K562 (cell line): Measurements from ENCODE around the gene FAAP100. TPM values are rescaled to one million over a fixed set of nuclear protein-coding genes. Genes with fewer than 3 reads are reported as not detected.

Experiments
- GTF2A2 ChIP-seq: IDR thresholded peaks from 2 replicates; pipeline ENCODE4 v1.6.1; 2016; ENCODE audit warnings: mild to moderate bottlenecking, missing genetic modification characterization, missing compliant biosample characterization
- HDAC6 ChIP-seq: IDR thresholded peaks from 2 replicates; pipeline ENCODE4 v1.6.1; 2012; ENCODE audit warnings: low read depth, mild to moderate bottlenecking, control low read depth, inconsistent platforms, low read length, moderate library complexity
- MAX ChIP-seq: sonication (generic); formaldehyde crosslinking; IDR thresholded peaks from 2 replicates; pipeline ENCODE4 v1.9.0; 2022; ENCODE audit warnings: mild to moderate bottlenecking, missing genetic modification reagents
- NEUROD1 ChIP-seq: fragments of 150-350 bp; IDR thresholded peaks from 2 replicates; pipeline ENCODE4 v1.6.1; 2014; ENCODE audit warnings: borderline replicate concordance, low read length, low read depth; ENCODE audit not compliant: partially characterized antibody
- PML ChIP-seq: IDR thresholded peaks from 2 replicates; pipeline ENCODE4 v1.6.1; 2012; ENCODE audit warnings: low read length, inconsistent platforms
- RAD21 ChIP-seq, 2 experiments: fragments of 250-450 bp in 1 of 2; fragments of 450-650 bp in 1 of 2; sonication (Bioruptor Pico) in 1 of 2; formaldehyde crosslinking in 1 of 2; IDR thresholded peaks in 1 of 2; conservative IDR thresholded peaks in 1 of 2; 2 replicates each; pipeline versions ENCODE4 v1.4.0 to v1.8.0; 2020 to 2022; ENCODE audit warnings: mild to moderate bottlenecking in 2 of 2, moderate library complexity in 1 of 2
- RCOR1 ChIP-seq, 2 experiments: IDR thresholded peaks; 2 replicates each; pipeline ENCODE4 v1.6.1; 2012; ENCODE audit warnings: low read depth in 2 of 2, low read length in 2 of 2, borderline replicate concordance in 1 of 2, improper control_type of control experiment in 1 of 2
- UBTF ChIP-seq, 2 experiments: IDR thresholded peaks; 2 replicates each; pipeline ENCODE4 v1.6.1; 2012; ENCODE audit warnings: improper control_type of control experiment in 2 of 2, low read depth in 2 of 2, low read length in 2 of 2, borderline replicate concordance in 1 of 2
- ZBTB49 ChIP-seq: sonication (generic); formaldehyde crosslinking; IDR thresholded peaks from 2 replicates; pipeline ENCODE4 v1.8.0; 2022; ENCODE audit warnings: missing genetic modification reagents, mild to moderate bottlenecking, borderline replicate concordance
- ZNF668 ChIP-seq: fragments of 250-450 bp; sonication (Bioruptor Pico); IDR thresholded peaks from 2 replicates; pipeline ENCODE4 v1.8.0; 2022; ENCODE audit warnings: mild to moderate bottlenecking, inconsistent platforms
- polyA plus RNA-seq, 8 experiments: library from polyadenylated mRNA; depleted of rRNA in 4 of 8; stranded (reverse) in 5 of 8; unstranded in 3 of 8; fragments of >200 nt; fragmentation: Nextera tagmentation in 2 of 8; fragmentation: Illumina TruSeq in 1 of 8; extraction: Ambion mirVana in 2 of 8; extraction: Trizol in 1 of 8; gene quantifications; 2 replicates each; pipeline versions ENCODE4 v1.2.1 to v1.2.3, GENCODE V29; 2011 to 2014; ENCODE audit warnings: inconsistent platforms in 1 of 8, missing spikeins in 1 of 8
- total RNA-seq, 7 experiments: library from RNA; depleted of rRNA in 6 of 7; stranded (reverse); fragments of >200 nt in 6 of 7; fragmentation: Illumina TruSeq in 2 of 7; extraction: Trizol in 2 of 7; gene quantifications; 2 replicates each; pipeline versions ENCODE4 v1.2.1 to v1.2.3, GENCODE V29; 2011 to 2021; ENCODE audit warnings: low replicate concordance in 1 of 7
- TF ChIP-seq, protein P1 (sequence below): fragments of 450-650 bp; IDR thresholded peaks from 2 replicates; pipeline ENCODE4 v1.6.1; 2016; ENCODE audit warnings: mild to moderate bottlenecking, moderate library complexity

The FAAP100 gene
- total and polyA plus RNA-seq, 9 of the 15 experiments (the other 6 are each of a cell fraction or from before 2014, with no cell fraction given): 0.31 to 51.2 (median 12.6) TPM

DNA sequence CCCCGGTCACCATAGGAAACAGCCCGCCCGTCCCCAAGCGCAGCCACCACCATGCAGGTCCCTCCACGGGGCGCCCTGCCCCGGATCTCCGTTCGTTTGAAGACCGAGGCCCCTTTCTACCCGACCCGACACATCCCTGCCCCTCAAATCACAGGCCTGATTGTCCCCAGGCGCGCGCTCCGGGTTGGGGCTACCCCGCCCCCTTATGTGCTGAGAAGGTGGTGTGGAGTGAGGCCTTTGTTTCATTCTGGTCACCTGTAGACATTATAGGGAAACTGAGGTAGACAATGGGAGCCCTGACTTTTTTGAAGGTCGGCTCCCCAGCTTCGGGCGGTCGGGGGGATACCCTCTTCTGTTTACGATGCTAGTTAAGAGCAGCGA, 38.8 kb downstream of the FAAP100 start (continued):
- TF ChIP-seq, protein P1, sequence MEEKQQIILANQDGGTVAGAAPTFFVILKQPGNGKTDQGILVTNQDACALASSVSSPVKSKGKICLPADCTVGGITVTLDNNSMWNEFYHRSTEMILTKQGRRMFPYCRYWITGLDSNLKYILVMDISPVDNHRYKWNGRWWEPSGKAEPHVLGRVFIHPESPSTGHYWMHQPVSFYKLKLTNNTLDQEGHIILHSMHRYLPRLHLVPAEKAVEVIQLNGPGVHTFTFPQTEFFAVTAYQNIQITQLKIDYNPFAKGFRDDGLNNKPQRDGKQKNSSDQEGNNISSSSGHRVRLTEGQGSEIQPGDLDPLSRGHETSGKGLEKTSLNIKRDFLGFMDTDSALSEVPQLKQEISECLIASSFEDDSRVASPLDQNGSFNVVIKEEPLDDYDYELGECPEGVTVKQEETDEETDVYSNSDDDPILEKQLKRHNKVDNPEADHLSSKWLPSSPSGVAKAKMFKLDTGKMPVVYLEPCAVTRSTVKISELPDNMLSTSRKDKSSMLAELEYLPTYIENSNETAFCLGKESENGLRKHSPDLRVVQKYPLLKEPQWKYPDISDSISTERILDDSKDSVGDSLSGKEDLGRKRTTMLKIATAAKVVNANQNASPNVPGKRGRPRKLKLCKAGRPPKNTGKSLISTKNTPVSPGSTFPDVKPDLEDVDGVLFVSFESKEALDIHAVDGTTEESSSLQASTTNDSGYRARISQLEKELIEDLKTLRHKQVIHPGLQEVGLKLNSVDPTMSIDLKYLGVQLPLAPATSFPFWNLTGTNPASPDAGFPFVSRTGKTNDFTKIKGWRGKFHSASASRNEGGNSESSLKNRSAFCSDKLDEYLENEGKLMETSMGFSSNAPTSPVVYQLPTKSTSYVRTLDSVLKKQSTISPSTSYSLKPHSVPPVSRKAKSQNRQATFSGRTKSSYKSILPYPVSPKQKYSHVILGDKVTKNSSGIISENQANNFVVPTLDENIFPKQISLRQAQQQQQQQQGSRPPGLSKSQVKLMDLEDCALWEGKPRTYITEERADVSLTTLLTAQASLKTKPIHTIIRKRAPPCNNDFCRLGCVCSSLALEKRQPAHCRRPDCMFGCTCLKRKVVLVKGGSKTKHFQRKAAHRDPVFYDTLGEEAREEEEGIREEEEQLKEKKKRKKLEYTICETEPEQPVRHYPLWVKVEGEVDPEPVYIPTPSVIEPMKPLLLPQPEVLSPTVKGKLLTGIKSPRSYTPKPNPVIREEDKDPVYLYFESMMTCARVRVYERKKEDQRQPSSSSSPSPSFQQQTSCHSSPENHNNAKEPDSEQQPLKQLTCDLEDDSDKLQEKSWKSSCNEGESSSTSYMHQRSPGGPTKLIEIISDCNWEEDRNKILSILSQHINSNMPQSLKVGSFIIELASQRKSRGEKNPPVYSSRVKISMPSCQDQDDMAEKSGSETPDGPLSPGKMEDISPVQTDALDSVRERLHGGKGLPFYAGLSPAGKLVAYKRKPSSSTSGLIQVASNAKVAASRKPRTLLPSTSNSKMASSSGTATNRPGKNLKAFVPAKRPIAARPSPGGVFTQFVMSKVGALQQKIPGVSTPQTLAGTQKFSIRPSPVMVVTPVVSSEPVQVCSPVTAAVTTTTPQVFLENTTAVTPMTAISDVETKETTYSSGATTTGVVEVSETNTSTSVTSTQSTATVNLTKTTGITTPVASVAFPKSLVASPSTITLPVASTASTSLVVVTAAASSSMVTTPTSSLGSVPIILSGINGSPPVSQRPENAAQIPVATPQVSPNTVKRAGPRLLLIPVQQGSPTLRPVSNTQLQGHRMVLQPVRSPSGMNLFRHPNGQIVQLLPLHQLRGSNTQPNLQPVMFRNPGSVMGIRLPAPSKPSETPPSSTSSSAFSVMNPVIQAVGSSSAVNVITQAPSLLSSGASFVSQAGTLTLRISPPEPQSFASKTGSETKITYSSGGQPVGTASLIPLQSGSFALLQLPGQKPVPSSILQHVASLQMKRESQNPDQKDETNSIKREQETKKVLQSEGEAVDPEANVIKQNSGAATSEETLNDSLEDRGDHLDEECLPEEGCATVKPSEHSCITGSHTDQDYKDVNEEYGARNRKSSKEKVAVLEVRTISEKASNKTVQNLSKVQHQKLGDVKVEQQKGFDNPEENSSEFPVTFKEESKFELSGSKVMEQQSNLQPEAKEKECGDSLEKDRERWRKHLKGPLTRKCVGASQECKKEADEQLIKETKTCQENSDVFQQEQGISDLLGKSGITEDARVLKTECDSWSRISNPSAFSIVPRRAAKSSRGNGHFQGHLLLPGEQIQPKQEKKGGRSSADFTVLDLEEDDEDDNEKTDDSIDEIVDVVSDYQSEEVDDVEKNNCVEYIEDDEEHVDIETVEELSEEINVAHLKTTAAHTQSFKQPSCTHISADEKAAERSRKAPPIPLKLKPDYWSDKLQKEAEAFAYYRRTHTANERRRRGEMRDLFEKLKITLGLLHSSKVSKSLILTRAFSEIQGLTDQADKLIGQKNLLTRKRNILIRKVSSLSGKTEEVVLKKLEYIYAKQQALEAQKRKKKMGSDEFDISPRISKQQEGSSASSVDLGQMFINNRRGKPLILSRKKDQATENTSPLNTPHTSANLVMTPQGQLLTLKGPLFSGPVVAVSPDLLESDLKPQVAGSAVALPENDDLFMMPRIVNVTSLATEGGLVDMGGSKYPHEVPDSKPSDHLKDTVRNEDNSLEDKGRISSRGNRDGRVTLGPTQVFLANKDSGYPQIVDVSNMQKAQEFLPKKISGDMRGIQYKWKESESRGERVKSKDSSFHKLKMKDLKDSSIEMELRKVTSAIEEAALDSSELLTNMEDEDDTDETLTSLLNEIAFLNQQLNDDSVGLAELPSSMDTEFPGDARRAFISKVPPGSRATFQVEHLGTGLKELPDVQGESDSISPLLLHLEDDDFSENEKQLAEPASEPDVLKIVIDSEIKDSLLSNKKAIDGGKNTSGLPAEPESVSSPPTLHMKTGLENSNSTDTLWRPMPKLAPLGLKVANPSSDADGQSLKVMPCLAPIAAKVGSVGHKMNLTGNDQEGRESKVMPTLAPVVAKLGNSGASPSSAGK: peak; percentile 47
- TF ChIP-seq UBTF (IDR thresholded peaks at IDR 0.05; ENCODE audit: borderline replicate concordance in 1 of 2, low read depth in 2 of 2, low read length in 2 of 2) (no peak), ZNF668 (CRISPR knock-in tag) (no peak), MAX (CRISPR knock-in tag) (0 out of 2 replicates have a peak, but pooled peaks have one; percentile 17), NEUROD1 (no peak), RCOR1 (IDR thresholded peaks at IDR 0.05; ENCODE audit: borderline replicate concordance in 1 of 2, low read depth in 2 of 2, low read length in 2 of 2) (no peak), HDAC6 (no peak), RAD21 (CRISPR knock-in tag; conservative IDR thresholded peaks at IDR 0.05 in 1 of 2, IDR thresholded peaks at IDR 0.05 in 1 of 2) (no peak), ZBTB49 (no peak), GTF2A2 (tag) (no peak), PML (no peak)
